Measurements from ENCODE around the gene NCOA7.

NCOA7 gene

GRCh38 chr6:125886021-125886420, 95.3 kb downstream of the NCOA7 start:
- no peak for DNase-seq (ENCODE audit: extremely low spot score)
- POLR2A ChIA-PET = no interaction called here
- TF ChIP-seq CTCF (IDR thresholded peaks at IDR 0.05; ENCODE audit: control extremely low read depth, extremely low read depth, low read depth, missing control alignments) = no peak
- CTCF ChIA-PET = interaction anchor here (2.0 to 2.2 kb wide), 3 partner anchors 11 to 70 kb away, joined by 4 to 7 read pairs (median 6); partner anchors contain the start of gene HINT3

- no peak for TF ChIP-seq CTCF (IDR thresholded peaks at IDR 0.05; ENCODE audit: control extremely low read depth, extremely low read depth, low read depth, missing control alignments)
- no peak for DNase-seq (ENCODE audit: extremely low spot score)
- POLR2A ChIA-PET = no interaction called here
- CTCF ChIA-PET = interaction anchor here (1.2 to 2.2 kb wide), 3 partner anchors 11 to 69 kb away, joined by 3 to 6 read pairs (median 4); partner anchors contain the start of gene HINT3
Measured at GRCh38 chr6:125886914-125887313, 96.2 kb downstream of the NCOA7 start.

- no peak for DNase-seq (ENCODE audit: extremely low spot score)
- no peak for TF ChIP-seq CTCF (IDR thresholded peaks at IDR 0.05; ENCODE audit: control extremely low read depth, extremely low read depth, low read depth, missing control alignments)
- CTCF ChIA-PET = interaction anchor here (0.9 to 2.2 kb wide), 6 partner anchors 9 to 69 kb away, joined by 3 to 6 read pairs (median 4); partner anchors contain the start of gene HINT3
- POLR2A ChIA-PET = no interaction called here
Measured at GRCh38 chr6:125887372-125887771, 96.6 kb downstream of the NCOA7 start.

GRCh38 chr6:125888989-125889656, 98.4 kb downstream of the NCOA7 start:
- DNase-seq (ENCODE audit: extremely low spot score) = peak; percentile 15
- peak; percentile 36 for TF ChIP-seq CTCF (IDR thresholded peaks at IDR 0.05; ENCODE audit: control extremely low read depth, extremely low read depth, low read depth, missing control alignments)
- ChIA-PET POLR2A (no interaction called here), CTCF (interaction anchor here (0.6 to 4.2 kb wide), 12 partner anchors 9 to 68 kb away, joined by 3 to 20 read pairs (median 5); partner anchors contain the start of gene HINT3)

GRCh38 chr6:125899726-125900182, 109.0 kb downstream of the NCOA7 start:
- ChIA-PET CTCF (interaction anchor here (0.8 to 6.1 kb wide), 9 partner anchors 9 to 130 kb away, joined by 3 to 33 read pairs (median 5); partner anchors contain the start of gene HINT3), POLR2A (no interaction called here)
- TF ChIP-seq CTCF (IDR thresholded peaks at IDR 0.05; ENCODE audit: control extremely low read depth, extremely low read depth, low read depth, missing control alignments) = no peak
- DNase-seq (ENCODE audit: extremely low spot score) = no peak

- CTCF ChIA-PET = interaction anchor here (0.9 to 5.3 kb wide), 10 partner anchors 8 to 69 kb away, joined by 3 to 93 read pairs (median 8); partner anchors contain the start of gene HINT3
- POLR2A ChIA-PET = interaction anchor here (0.6 kb wide), 1 partner anchor 54 kb away, joined by 4 read pairs; no protein-coding TSS in a partner anchor
- TF ChIP-seq CTCF (IDR thresholded peaks at IDR 0.05; ENCODE audit: control extremely low read depth, extremely low read depth, low read depth, missing control alignments) = no peak
- DNase-seq (ENCODE audit: extremely low spot score) = peak; percentile 18
Measured at GRCh38 chr6:125904871-125905270, 114.1 kb downstream of the NCOA7 start.
